GM18867 (cell line): ENCODE data around the gene CA7.
A peak's percentile ranks its signal among the peaks of the same experiment; 100 is the strongest.

Experiments
- ATAC-seq: cut with Tn5 transposase; IDR thresholded peaks from one replicate; pipeline ENCODE4 v1.9.1; 2021; ENCODE audit warnings: mild to moderate bottlenecking, moderate library complexity; ENCODE audit not compliant: unreplicated experiment

CA7 gene

DNA sequence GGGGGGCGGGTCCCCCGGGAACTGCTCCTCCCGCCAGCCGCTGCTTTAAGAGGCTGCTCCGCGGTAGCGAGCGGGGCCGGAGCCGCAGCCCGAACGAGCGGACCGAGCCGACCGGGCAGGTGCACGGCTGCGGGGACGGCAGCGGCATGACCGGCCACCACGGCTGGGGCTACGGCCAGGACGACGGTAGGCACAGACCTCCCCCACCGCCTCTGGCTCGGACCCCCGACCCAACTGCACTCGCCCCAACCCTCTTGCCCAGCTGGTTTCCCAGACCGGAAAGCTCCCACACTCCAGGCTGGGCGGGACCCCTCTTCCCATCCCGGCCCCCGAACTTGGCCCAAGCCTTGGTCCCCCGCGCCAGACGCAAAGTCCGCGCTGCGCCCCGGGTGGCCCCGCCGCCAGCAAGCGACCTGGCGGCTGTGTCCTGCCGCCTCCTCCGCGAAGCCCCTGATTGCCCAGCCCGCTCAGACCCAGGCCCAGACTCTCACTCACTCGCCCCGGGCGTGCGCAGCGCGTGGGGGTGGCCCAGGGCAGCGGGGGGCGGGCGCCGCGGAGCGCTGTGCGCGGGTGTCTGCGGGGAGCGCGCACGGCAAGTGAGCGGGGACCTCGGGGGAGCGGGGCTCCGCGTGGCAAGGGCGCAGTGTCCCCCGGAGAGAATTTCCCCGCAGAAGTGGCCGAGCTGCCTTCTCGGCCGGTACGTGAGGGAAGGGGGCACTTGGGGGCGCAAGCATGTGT, at the start of gene CA7:
CA7 (plus strand) TSS at position 73 of the 738 bp plus-strand sequence; CDS start at position 147, 74 bp downstream.
- no peak for ATAC-seq

DNA sequence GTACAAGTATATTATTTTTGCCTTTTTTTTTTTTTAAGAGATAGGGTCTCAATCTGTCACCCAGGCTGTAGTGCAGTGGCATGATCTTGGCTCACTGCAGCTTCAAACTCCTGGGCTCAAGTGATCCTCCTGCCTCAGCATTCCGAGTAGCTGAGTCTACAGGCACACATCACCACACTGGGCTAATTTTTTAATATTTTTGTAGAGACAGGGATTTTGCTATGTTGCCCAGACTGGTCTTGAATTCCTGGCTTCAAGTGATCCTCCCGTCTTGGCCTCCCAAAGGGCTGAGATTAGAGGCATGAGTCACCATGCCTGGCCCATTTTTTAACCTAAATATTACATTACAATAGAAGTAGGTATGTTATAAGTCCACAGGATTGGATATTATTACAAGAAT, 46.1 kb upstream of the CA7 start:
- no peak for ATAC-seq

DNA sequence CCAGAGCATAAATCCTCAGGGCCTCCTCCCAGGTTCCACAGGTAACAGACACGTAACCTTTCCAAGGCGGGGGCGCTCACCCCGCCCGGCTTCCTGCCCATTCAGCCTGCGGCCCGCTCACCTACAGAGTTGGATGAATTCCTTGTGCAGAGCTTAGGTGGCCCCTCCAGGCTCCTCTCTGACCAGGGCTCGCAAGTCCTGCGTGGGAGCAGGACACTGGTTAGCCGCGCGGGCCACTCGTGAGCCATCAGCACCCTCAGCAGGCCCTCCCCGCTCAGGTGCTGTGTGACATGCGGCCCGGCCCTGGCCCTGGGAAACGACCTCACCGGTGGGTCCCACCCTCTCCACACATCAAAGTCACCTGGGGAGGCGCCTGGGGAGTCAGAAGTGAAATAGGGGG, 43.4 kb upstream of the CA7 start:
- ATAC-seq: no peak

DNA sequence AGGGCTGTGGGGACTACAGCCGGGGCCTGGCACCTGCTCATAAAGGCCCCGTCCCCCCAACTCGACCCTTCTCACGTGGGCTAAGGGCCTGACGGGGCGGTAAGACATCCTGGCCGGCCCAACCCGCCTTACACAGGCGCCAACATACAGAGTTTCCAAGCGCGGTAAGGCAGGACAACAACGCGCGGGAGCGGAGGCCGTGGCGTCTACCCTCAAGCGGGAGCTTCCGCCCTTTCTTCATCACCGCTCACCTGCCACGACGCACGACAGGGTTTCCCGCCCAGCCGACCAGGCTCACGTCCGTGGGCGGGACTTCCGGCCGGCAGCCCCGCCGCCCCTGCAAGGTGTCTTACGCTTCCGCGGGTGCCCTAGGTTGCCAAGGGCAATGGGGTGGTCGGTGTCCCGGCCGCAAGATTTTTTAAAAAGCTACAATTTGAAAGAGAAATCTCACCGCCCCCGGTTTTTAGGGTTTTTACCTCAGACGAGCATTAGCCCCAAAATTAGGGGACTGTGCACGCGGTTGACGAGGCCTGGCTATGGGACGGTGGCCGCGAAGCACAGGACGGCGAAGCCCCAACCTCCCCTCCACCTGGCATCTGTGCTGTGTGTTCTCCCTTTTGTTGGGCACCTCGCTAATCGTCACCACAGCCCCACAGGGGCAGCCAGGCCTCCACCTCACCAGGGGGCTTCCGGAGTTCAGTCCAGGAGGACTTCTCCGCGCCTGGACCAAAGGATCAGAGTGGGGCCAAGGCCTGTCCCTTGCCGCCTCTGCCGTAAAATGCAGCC, 42.7 kb upstream of the CA7 start, which contains the start of gene TERB1:
TERB1 (minus strand) TSS at position 265 of the 786 bp plus-strand sequence. CDS start 4,786 bp downstream, outside the sequence.
- ATAC-seq: no peak

DNA sequence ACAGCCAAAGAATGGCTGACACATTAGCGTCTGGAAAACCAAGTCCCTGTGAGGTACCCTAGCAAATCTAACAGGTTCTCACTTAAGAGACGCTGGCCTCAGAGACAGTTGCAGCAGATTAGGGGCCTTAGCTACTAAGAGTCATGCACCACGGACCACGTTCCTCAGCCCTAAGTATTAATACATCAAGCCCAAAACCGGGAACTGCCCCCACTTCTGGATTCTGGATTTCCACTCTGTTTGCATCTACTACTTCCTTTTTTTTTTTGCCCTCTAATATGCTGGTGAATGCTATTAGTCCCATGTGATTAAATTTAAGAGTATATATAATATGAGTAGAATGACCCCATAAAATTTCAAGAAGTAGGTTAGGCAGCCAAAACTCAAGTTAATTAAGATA, 42.1 kb upstream of the CA7 start:
- ATAC-seq: no peak

DNA sequence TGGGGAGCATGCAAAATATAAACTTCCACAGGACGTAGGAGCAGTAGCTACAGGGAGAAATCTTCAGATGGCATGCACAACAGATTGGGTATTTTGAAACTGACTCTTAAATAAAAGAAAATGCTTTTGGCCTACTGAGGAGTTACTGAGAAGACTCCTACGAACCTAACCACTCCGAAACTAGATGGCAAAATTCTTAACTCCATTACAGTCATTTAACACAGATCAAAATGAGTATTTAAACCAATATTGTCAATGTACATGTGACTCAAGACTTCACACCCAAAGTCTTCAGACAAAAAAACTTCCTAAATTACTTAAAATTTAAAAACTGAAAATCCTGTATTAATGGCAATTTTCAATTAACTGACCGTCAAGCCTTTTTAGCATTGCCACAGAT, 34.4 kb upstream of the CA7 start:
- no peak for ATAC-seq

DNA sequence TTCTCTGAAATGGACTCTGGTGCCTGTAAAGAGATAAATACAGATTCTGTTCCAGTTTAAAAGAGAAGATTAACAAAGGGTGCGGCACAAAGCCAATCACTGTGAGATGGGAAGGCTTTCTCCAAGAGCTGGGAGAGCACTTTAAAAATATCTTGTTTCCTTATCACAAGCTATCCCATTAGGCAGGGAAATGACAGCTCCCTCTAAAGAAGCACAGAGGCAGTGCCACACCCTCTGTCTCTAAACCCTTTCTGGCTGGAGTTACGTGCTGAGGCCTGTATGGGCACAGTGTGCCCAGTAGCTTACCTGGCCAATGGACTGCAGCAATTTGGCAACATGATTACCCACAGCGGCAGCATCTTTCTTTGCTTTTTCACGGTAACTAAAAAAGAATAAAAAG, 33.8 kb upstream of the CA7 start:
- ATAC-seq: no peak

DNA sequence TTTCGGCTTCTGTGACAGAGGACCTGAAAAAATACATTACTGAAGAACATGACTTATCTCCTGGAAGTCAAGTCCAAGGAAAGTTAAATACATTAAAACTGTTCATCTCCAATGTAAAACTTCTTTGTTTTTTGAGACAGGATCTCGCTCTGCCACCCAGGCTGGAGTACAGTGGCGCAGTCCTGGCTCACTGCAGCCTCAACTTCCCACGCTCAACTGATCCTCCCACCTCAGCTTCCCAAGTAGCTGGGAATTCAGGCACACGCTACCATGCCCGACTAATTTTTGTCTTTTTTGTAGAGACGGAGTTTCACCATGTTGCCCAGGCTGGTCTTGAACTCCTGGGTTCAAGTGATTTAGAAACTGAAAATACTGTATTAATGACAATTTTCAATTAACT, 33.2 kb upstream of the CA7 start:
- no peak for ATAC-seq

DNA sequence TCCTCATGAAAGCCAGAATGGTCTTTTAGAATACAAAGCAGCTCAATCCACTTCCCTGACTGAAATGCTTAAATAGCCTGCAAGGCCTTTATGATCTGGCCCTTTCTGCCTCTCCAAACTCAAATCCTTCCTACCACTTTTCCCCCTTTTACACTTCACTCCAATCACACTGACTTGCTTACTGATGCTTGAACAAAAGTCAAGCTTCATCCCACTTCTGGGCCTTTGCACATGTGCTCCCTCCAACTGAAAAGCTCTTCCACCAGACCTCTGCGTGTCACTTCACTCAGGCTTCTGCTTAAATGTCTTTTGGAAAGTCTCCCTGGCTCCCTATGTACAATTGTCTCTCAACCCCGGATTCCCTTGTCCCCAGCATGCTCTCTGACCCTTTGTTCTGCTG, 29.5 kb upstream of the CA7 start:
- no peak for ATAC-seq

DNA sequence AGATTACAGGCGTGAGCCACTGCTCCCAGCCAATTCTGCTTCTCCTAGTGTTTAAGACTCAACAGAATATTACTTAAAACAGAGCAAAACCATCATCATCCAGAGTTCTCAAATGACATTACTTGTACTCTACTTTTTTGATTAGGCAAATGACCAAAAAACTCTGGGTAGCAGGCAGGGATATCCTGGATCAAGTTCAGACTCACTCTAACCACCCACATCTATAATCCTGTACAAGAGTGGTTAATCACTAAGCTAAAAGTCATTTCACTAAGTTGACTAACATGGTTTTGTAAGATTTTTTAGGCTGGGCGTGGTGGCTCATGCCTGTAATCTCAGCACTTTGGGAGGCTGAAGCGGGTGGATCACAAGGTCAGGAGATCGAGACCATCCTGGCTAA, 20.2 kb upstream of the CA7 start:
- ATAC-seq: no peak

DNA sequence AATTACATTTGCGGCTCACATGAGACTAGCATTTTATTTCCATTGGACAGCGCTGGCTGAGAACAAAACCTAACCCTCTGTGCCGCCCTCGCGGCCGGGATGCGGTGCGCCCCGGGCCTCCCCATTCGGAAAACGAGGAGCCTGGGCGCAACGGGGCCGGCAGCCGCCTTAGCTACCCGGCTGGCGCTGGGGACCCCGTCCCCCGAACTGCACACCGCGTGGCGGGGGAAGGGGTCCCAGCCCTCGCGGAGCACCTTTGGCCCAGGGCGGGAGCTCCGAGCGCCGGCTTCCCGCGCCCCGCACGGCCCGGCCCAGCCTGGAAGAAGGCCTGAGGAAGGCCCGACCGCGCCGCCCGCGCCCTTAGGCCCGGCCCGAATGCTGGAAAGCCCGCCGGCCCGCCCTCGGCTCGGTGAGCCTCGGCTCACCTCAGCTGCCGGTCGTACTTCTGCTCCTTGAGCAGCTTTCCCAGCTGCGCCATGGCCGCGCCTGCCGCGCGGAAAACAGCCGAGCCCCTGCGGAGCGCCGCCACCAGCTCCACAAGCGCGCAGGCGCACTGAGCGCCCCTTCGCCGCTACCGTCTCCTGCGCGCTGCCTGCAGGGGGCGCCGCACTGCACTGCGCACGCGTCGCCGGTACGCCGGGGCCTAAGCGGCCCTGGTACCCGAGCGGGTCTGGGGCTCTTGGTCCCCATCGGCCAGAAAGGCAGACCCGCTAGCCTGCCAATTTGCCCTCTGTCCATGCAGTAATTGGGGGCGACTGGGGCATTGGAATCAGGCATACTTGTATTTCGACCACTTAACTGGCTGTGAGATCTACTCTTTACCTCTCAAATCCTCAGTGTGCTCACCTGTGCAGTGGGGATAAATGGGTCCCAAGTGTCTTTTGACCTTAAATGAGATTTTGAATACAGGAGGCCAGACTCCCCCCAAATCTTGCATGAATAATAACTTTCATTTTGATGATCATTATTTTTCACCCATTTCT, 13.5 kb upstream of the CA7 start, which contains the start of gene NAE1:
NAE1 (minus strand) TSS at position 555 of the 983 bp plus-strand sequence; CDS start at position 478, 77 bp downstream.
- peak; percentile 92 for ATAC-seq

DNA sequence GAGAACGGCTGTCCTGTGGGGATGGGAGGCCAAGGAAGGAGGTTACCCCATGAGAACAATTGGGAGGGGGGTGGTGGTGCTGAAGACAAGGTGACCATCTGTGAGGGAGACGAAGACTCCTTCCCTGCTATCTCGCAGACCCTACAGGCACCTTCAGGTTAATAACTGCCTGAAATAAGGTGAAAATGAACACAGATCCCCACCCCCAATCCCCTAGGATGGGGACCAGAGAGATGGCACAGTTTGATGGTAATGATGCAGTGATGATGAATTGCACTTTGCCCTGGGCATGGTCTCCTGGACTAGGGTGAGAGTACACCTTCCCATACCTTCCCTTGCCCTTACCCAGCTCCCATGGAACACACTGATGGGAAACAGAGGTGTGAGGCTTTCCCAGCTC, 12.0 kb upstream of the CA7 start:
- ATAC-seq: no peak

DNA sequence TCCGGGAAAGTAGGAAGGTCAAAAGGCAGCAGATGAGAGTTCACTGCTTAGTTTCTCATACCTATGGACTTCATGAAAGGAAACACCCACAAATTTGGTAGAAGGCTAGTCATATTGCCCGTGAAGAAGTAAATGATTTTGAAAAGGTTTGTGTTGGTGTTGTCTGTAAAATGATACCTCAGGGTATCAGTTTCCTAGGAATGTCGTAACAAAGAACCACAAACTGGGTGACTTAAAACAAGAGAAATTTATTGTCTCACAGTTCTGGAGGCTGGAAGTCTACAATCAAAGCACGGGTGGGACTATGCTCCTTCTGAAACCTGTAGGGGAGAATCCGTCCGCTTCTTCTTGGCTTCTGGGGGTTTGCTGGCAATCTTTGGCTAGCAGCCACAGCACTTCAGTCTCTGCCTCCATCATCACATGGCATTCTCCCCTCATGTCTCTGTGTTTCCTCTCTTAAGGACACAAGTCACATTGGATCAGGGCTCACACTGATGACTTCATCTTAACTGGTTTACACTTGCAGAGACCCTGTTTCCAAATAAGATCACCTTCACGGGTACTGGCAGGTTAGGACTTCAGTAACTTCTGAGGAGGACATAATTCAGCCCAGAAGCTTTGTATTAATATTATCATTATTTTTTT, 11.4 kb upstream of the CA7 start:
- ATAC-seq: no peak

DNA sequence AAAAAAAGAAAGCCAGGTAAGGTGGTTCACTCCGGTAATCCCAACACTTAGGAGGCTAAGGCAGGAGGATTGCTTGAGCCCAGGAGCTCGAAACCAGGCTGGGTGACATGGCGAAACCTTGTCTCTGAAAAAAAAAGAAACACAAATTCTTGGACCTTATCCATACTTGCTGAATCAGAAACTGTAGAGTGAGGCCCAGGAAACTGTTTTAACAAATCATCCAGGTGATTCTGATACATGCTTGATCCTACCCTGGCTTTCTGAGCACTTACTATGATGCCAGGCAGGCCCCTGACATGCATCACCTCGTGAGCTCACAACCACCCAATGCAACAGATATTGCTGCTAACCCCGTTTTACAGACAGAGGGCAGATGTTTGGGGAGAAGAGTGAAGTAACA, 9.5 kb upstream of the CA7 start:
- ATAC-seq: no peak

DNA sequence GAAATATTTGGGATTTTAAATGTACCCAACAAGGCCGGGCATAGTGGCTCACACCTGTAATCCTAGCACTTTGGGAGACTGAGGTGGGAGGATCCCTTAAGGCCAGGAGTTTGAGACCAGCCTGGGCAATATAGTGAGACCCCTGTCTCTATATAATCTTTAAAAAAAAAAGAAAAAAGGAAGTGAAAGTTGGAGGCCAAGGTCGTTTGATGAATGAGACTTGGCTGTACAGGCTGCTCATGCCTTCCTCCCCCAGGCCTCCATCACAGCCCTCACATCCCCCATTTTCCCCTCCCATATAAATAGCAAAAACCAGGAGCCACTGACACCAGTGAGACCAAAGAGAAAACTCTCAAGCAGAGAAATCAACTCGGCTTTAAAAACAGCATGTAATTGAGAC, 3.3 kb upstream of the CA7 start:
- ATAC-seq: no peak

DNA sequence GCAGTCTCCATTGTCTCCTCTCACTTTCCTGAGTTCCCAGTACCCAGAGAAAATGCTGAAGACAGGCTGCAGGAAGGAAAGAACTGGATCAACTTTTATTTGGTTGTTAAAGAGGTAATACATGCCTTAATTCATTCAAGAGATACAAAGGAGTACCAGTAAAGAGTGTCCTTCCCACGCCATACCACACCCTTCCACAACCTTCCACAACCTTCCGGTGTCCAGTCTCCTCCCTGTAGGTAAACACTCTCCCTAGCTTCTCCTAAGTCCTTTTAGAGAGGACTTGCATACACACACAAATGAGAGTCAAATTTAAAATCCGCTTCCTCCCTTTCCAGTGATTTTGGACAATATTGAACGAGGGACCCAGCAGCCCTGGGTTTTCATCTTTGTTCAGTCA, 2.8 kb upstream of the CA7 start:
- ATAC-seq: no peak

DNA sequence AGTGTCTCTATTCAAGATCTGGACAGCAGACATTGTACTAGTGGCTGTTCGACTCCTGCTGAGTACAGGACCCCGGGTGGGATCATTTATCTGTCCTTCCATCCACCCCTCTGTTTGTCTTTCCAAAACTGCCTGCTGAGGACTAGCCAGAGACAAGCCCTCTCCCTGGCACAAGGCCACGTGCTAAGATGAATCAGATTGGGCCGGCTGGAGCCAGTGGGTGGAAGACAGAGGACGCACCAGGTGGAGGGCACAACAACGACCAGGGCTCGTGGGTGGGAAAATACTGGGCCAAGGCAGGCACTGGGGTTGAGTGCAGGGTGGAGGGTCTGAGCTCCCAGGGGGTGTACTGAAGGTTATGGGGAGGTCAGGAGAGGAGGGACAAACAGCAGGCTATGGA, 1.4 kb upstream of the CA7 start:
- no peak for ATAC-seq

DNA sequence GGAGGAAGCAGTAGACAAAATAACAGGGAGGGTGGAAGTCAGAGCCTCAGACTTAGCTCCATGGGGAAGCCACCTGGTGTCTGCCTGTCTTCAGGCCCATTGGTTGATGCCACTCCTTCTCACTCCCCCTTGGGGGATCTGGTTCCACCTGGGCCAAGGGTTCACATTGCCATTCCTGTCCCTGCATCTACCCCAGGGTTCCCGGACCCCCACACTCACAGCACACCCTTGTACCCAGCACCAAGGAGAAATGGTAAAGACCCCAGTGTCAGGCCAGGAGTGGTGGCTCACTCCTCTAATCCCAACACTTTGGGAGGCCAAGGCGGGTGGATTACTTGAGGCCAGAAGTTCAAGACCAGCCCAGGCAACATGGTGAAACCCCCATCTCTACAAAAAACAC, 1.0 kb upstream of the CA7 start:
- no peak for ATAC-seq

DNA sequence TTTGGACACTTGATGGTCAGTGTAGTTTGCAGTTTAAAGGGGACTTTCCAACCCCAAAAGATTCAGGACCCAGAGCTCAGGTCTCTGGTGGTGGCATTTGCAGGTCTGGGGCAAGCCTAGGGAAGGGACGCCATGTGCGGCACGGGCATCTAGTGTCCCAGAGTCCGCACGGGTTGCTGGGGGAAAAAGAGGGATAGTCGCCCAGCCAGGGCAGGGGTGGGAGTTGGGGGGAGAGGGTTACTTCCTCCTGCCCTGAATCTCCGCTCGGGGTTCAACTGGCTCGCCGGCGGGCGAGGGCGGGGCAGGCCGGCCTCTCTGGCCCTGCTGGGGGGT, 239 bp upstream of the CA7 start:
- ATAC-seq: no peak

DNA sequence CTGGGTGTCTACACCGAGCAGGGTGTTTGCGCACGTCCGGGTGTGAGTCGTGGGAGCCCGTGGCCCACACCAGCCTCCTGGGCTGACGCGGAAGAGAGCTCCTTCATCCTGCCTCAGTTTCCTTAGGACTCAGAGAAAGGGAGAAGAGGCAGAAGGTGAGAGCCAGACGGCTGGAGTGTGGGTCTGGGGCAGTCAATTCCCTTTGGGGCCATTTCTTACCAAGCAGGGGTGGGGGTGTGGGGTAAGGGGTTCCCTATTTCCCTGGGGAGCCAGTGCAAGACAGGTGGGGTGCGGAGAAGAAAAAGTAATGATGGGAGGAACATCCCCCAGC, 831 bp downstream of the CA7 start:
- no peak for ATAC-seq

DNA sequence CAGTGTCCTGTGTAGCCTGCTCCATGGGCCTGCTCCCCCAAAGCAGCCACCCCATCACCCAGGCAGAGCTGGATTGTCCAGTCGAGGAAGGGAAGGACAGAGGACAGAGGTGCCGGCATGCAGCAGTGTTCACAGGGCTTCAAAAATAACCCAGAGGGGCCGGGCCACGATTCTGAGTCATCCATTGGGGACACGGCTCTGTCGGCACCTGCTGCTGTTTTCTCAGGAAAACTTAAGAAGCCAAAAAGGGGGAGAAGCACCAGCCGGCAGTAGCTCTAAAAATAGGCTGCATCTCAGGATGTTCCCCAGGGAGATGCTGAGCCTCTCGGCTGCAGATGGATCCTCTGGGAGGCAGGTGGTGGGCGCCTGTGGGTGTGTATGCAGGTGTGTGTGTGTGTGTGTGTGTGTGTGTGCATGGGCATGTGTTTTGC, 1.6 kb downstream of the CA7 start:
- no peak for ATAC-seq
